Loucy (cell line): ENCODE measurements around the gene PI16.

Source experiments
- H2AFZ ChIP-seq: fragments of 200-600 bp; sonication (generic); 2 replicates; pipeline ENCODE4 v1.6.0; 2016; ENCODE audit warnings: antibody characterized with exemption, mild to moderate bottlenecking, low read length, moderate library complexity
- H3F3A ChIP-seq: fragments of 200-600 bp; 2 replicates; pipeline ENCODE4 v1.6.0; 2016; ENCODE audit warnings: antibody characterized with exemption, low read depth, mild to moderate bottlenecking
- H3K27me3 ChIP-seq: fragments of 200-600 bp; sonication (generic); 2 replicates; pipeline ENCODE4 v1.6.1; 2014; ENCODE audit warnings: low read length, mild to moderate bottlenecking; ENCODE audit not compliant: insufficient read depth, poor library complexity, severe bottlenecking
- H3K36me3 ChIP-seq: fragments of 200-600 bp; sonication (generic); 2 replicates; pipeline ENCODE4 v1.6.1; 2016; ENCODE audit warnings: low read length; ENCODE audit not compliant: insufficient read depth
- H3K4me1 ChIP-seq: fragments of 200-600 bp; sonication (generic); 2 replicates; pipeline ENCODE4 v1.5.1; 2014; ENCODE audit warnings: low read length, mild to moderate bottlenecking; ENCODE audit not compliant: insufficient read depth, poor library complexity, severe bottlenecking
- H3K4me2 ChIP-seq: fragments of 200-600 bp; sonication (generic); 2 replicates; pipeline ENCODE4 v1.6.0; 2014; ENCODE audit warnings: antibody characterized with exemption, low read length, low read depth, mild to moderate bottlenecking; ENCODE audit not compliant: poor library complexity, severe bottlenecking
- H3K4me3 ChIP-seq: fragments of 200-600 bp; sonication (generic); 2 replicates; pipeline ENCODE4 v1.5.1; 2014; ENCODE audit warnings: low read length, mild to moderate bottlenecking, mixed read lengths; ENCODE audit not compliant: poor library complexity, severe bottlenecking
- H3K79me2 ChIP-seq: fragments of 200-600 bp; sonication (generic); 2 replicates; pipeline ENCODE4 v1.6.1; 2014; ENCODE audit warnings: low read length; ENCODE audit not compliant: insufficient read depth
- H3K9ac ChIP-seq: fragments of 200-600 bp; sonication (generic); 2 replicates; pipeline ENCODE4 v1.6.0; 2014; ENCODE audit warnings: mild to moderate bottlenecking, low read depth, low read length, moderate library complexity; ENCODE audit not compliant: poor library complexity, severe bottlenecking
- H3K9me2 ChIP-seq: fragments of 200-600 bp; sonication (generic); replicated peaks from 2 replicates; pipeline ENCODE4 v1.6.1; 2016; ENCODE audit warnings: low read depth, low read length, mixed read lengths
- H3K9me3 ChIP-seq: fragments of 200-600 bp; sonication (generic); 2 replicates; pipeline ENCODE4 v1.6.1; 2014; ENCODE audit warnings: mild to moderate bottlenecking, antibody characterized with exemption, low read length, low read depth; ENCODE audit not compliant: insufficient read depth
- H4K20me1 ChIP-seq: fragments of 200-600 bp; sonication (generic); 2 replicates; pipeline ENCODE4 v1.6.0; 2014; ENCODE audit warnings: antibody characterized with exemption, low read length, mild to moderate bottlenecking; ENCODE audit not compliant: insufficient read depth, poor library complexity, severe bottlenecking
- CTCF ChIP-seq: fragments of 200-600 bp; sonication (generic); conservative IDR thresholded peaks from 2 replicates; pipeline ENCODE4 v1.5.1; 2014; ENCODE audit warnings: mild to moderate bottlenecking, antibody characterized with exemption, low read length
- EZH2phosphoT487 ChIP-seq: fragments of 200-600 bp; IDR thresholded peaks from 2 replicates; pipeline ENCODE4 v1.6.1; 2018; ENCODE audit warnings: antibody characterized with exemption, mild to moderate bottlenecking, moderate library complexity, borderline replicate concordance

PI16 gene

GRCh38 chr6:36973190-36973589 lies 18.7 kb downstream of the PI16 start:
- Histone ChIP-seq H3K79me2 (peaks cover 13% of the 10 kb centered on the region; the same call in 1 of the 2 replicates), H3K9me2 (no peaks in the 10 kb centered on the region), H4K20me1 (no peaks in the 10 kb centered on the region), H3K4me3 (no peak overlapping the region), H3K9me3 (no peaks in the 10 kb centered on the region), H2AFZ (no peak overlapping the region), H3K36me3 (peaks cover 100% of the 10 kb centered on the region), H3K9ac (no peak overlapping the region), H3K4me1 (no peaks in the 10 kb centered on the region), H3F3A (no peaks in the 10 kb centered on the region), H3K4me2 (no peak overlapping the region), H3K27me3 (no peaks in the 10 kb centered on the region)
- TF ChIP-seq EZH2phosphoT487 (no peak), CTCF (no peak)

GRCh38 chr6:36973647-36974046 lies 19.1 kb downstream of the PI16 start:
- Histone ChIP-seq H3F3A (no peaks in the 10 kb centered on the region), H3K4me3 (no peak overlapping the region), H3K4me1 (peaks cover 1% of the 10 kb centered on the region), H3K27me3 (no peaks in the 10 kb centered on the region), H3K9me2 (no peaks in the 10 kb centered on the region), H3K9ac (no peak overlapping the region), H3K36me3 (peaks cover 100% of the 10 kb centered on the region), H3K9me3 (no peaks in the 10 kb centered on the region), H3K4me2 (no peak overlapping the region), H2AFZ (no peak overlapping the region), H3K79me2 (peaks cover 18% of the 10 kb centered on the region), H4K20me1 (no peaks in the 10 kb centered on the region)
- TF ChIP-seq EZH2phosphoT487 = no peak
- TF ChIP-seq CTCF = no peak

DNA sequence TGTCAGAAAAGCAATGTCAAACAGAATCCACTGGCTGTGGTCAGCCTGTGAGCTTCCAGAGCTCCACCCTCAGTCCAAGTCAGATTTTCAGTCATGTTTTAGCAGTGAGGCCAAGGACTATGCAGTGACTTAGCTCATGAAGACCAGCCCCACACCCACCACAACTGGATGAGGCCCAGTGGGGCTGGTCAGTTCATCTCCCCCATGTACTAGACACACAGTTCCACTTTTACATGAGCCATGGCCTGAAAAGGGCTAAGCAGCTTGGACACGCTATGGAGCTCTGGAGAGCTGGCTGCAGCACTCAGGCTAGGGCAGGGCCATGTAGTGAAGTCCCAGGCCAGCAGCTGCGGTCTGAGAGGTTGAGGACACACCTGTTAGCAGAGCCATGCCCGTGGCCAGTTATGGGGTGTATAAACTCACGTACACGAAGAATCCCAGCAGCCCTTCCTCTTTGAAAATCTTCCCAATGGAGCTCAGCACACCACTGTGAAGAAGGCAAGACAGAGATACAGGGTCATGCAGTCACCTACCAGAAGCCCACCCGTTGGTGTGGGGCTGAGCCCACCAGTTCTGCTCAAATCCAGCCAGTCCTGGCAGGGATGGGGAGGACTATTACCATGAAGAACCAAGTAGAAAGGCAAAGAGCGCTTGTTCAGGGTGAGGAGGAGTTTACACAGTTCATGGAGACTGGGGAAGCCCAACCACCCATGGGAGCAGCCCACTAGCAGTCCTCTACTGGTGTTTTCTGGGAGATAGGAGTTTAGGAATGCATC lies 20.9 kb downstream of the PI16 start:
- H3K79me2 ChIP-seq = peaks cover 35% of the 10 kb centered on the region
- no peak overlapping the region for H3K9ac ChIP-seq
- no peaks in the 10 kb centered on the region for H3K27me3 ChIP-seq
- no peaks in the 10 kb centered on the region for H3K9me2 ChIP-seq
- no peaks in the 10 kb centered on the region for H3K9me3 ChIP-seq
- no peak overlapping the region for H3K4me3 ChIP-seq
- no peak overlapping the region for H2AFZ ChIP-seq
- no peak overlapping the region for H3K4me2 ChIP-seq
- H3F3A ChIP-seq = no peaks in the 10 kb centered on the region; the same call in 1 of the 2 replicates
- peaks cover 8% of the 10 kb centered on the region for H3K4me1 ChIP-seq
- peaks cover 17% of the 10 kb centered on the region for H4K20me1 ChIP-seq
- TF ChIP-seq CTCF (no peak), EZH2phosphoT487 (no peak)
- peaks cover 83% of the 10 kb centered on the region for H3K36me3 ChIP-seq
